ENCODE results near the gene EEIG2. TPM values are rescaled to one million over a fixed set of nuclear protein-coding genes. Genes with fewer than 3 reads are reported as not detected.
"Not testable (repeated sequence)": the region's sequence is repeated elsewhere in the genome, so short reads cannot be mapped to it uniquely, and the experiment has no call there.

Gene EEIG2
- 1 to 10 TPM; 5.1 to 7.3 (median 6.4) TPM for total RNA-seq

DNA sequence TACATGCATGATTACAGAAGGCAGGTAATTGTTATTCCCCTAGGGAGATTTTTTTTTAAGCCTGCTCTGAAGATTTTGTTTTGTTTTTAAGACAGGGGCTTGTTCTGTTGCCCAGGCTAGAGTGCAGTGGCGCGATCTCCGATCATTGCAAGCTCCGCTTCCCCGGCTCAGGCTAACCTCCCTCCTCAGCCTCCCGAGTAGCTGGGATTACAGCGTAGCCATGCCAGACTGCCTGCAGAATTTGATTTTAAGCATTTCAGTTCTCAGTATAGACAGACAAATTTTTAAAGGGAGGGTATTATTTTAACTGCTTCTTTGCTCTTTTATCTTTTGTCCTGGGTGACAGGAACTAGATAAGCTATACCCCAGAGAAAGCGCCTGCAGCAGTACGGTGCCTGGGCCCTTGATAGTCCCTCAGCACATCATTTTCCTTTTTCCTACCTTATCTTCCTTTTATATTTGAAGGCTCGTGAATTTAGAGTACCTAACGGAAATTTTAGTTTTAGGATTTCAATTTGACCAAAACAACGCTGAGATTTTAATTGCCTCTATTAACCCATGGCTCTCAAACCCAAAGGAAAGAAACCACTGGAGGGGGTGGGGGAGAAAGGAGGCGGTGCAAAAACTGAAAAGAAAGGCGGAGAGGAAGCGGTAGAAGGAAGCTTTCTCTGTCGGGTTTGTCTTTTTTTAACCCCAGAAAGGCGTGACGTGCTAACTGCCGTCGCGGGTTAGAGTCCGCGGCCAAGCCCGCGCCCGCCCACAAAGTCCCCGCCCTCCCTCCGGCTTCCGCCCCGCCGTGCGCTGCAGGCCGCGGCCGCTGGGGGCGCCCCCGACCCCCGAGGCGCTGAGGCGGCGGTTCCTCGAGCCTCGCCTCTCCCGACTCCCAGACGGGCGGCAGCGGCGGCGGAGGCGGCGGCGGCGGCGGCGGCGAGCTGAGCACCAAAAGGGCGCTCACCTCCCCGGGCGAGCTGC, at the start of gene EEIG2:
Gene EEIG2 (plus strand): TSS at position 886 of the 972 bp plus-strand sequence. CDS start 329 bp downstream, outside the sequence.
- Mint-ChIP-seq H3K4me3 (peak within 1 kb of the TSS; percentile 95), H3K9me3 (no peaks in the 10 kb centered on the region), H3K4me1 (ENCODE audit: low read depth) (peaks cover 39% of the 10 kb centered on the region), H3K36me3 (ENCODE audit: insufficient read depth) (no peaks in the 10 kb centered on the region), H3K27me3 (ENCODE audit: low read depth) (no peaks in the 10 kb centered on the region)
- ATAC-seq (peak; percentile 89 to 94), DNase-seq (peak; percentile 89)

DNA sequence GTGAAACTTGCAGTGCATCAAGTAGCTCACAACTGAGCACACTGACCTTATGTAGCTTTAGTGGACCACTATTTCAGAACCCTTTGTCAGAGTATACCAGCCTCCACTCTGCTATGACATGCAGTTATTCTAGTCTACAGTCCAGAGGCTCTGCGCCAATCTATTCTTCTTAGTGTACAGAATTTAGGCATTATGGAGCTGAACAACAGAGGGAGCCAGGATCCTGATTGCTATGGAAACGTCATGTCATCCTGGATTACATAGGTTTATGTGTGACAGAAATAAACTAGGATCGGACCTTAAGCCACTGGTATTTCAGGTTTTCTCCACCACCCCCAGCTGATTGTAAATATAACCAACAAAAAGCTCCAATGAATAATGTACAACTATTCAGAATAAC, 48.1 kb upstream of the EEIG2 start:
- Mint-ChIP-seq H3K4me3 (no peak overlapping the region), H3K27me3 (ENCODE audit: low read depth) (peaks cover 7% of the 10 kb centered on the region), H3K4me1 (ENCODE audit: low read depth) (no peaks in the 10 kb centered on the region), H3K9me3 (no peaks in the 10 kb centered on the region), H3K36me3 (ENCODE audit: insufficient read depth) (no peaks in the 10 kb centered on the region)
- no peak for DNase-seq
- ATAC-seq, result no peak

DNA sequence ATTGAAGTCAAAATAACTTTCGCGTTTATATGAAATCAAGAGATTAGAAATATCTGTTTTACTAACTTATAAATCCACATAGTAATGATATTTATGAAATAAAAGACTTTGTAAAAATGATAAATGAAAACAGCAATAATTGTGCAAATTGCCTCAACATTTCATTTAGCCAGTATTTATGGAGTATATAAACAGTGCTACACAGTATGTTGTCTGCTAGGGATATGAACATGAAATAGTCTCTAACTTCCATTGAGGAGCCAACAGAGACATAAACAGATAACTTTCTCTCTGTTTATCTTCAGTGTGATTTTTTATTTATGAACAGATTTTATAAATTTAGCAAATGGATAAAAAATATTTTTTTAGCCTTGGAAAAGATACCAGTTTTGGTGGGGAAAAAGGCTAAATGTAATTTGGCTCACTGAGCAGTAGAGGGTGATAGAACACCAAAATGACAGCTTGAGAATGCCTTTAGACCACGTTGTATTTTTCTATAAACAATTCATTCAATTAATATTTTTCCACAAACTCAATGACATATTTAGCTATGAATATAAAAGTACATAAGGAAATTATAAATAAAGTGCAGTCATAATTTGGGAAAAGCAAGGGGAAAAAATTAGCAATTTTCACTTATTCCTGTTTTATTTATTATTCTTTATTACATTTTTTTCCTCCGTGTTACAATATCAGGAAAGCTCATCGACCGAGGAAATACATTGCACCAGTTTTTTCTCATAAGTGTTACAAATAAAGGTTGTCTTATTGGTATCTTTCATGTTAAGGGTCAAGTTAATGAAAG, 47.5 kb upstream of the EEIG2 start:
- H3K36me3 Mint-ChIP-seq (ENCODE audit: insufficient read depth), result no peaks in the 10 kb centered on the region
- H3K27me3 Mint-ChIP-seq (ENCODE audit: low read depth), result peaks cover 7% of the 10 kb centered on the region
- no peaks in the 10 kb centered on the region for H3K9me3 Mint-ChIP-seq
- ATAC-seq (peak in 1 of 2 donors; percentile 46), DNase-seq (no peak)
- H3K4me3 Mint-ChIP-seq, result no peak overlapping the region
- H3K4me1 Mint-ChIP-seq (ENCODE audit: low read depth), result no peaks in the 10 kb centered on the region

DNA sequence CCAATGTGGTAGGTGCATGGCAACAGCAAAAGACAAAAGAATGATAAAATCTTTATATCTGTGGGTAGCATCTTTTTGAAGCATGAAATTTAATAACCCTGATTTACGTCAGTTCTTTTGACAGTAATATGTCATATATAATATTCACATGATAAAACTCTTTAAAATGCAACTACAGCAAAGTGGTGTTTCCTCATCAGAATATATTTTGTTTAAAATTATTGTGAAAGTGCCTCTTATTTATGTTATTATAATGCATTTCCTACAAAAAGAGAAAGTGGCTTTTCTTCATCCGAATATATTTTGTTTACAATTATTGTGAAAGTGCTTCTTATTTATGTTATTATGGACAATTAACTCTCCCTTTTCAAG, 46.9 kb upstream of the EEIG2 start:
- Mint-ChIP-seq H3K4me3 (no peak overlapping the region), H3K27me3 (ENCODE audit: low read depth) (peaks cover 5% of the 10 kb centered on the region), H3K9me3 (no peaks in the 10 kb centered on the region), H3K36me3 (ENCODE audit: insufficient read depth) (no peaks in the 10 kb centered on the region), H3K4me1 (ENCODE audit: low read depth) (no peaks in the 10 kb centered on the region)
- ATAC-seq (no peak), DNase-seq (no peak)

DNA sequence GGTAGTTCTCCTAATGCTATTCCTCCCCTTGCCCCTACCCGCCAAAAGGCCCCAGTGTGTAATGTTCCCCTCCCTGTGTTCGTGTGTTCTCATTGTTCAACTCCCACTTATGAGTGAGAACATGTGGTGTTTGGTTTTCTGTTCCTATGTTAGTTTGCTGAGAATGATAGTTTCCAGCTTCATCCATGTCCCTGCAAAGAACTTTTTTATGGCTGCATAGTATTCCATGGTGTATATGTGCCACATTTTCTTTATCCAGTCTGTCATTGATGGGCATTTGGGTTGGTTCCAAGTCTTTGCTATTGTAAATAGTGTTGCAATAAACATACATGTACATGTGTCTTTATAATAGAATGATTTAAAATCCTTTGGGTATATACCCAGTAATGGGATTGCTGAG, 46.0 kb upstream of the EEIG2 start:
- H3K4me3 Mint-ChIP-seq; H3K9me3 Mint-ChIP-seq; ATAC-seq; DNase-seq; H3K4me1 Mint-ChIP-seq (ENCODE audit: low read depth); H3K27me3 Mint-ChIP-seq (ENCODE audit: low read depth); H3K36me3 Mint-ChIP-seq (ENCODE audit: insufficient read depth): not testable (repeated sequence)

DNA sequence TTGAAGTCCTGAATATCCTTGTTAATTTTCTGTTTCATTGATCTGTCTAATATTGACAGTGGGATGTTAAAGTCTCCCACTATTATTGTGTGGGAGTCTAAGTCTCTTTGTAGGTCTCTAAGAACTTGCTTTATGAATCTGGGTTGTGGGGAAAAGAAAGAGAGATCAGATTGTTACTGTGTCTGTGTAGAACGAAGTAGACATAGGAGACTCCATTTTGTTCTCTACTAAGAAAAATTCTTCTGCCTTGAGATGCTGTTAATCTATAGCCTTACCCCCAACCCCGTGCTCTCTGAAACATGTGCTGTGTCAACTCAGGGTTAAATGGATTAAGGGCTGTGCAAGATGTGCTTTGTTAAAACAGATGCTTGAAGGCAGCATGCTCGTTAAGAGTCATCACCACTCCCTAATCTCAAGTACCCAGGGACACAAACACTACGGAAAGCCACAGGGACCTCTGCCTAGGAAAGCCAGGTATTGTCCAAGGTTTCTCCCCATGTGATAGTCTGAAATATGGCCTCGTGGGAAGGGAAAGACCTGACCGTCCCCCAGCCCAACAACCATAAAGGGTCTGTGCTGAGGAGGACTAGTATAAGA, 42.5 kb upstream of the EEIG2 start:
- not testable (repeated sequence) for H3K36me3 Mint-ChIP-seq (ENCODE audit: insufficient read depth); H3K9me3 Mint-ChIP-seq; H3K4me3 Mint-ChIP-seq; H3K4me1 Mint-ChIP-seq (ENCODE audit: low read depth); DNase-seq; H3K27me3 Mint-ChIP-seq (ENCODE audit: low read depth); ATAC-seq

DNA sequence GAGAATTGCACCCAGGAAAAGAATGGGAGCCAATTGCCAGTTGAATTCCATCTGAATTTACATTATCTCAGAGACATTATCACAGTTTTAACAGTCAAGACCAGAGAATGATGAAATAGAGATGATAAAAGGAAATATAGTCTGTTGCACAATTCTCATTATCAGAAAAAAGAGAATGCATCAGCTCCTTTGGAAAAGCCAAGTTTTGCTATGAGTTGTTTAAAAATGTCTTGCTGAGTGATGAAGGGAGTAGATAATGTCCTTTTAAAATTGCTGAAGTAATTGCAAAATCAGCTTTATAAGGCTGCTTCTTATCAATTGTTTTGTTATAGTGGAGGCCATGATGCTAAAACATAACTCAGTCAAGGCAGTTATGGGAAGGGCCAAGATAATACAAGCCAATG, 37.9 kb upstream of the EEIG2 start:
- peaks cover 6% of the 10 kb centered on the region for H3K9me3 Mint-ChIP-seq

DNA sequence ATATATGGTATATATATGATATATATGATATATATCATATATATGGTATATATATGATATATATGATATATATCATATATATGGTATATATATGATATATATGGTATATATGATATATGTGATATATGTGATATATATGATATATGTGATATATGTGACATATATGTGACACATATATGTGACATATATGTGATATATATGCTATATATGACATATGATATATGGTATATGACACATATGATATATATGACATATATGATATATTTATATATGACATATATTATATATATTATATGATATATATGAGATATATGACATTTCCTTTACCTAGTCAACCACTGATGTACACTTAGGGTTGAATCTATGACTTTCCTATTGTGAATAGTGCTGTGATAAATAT, 36.1 kb upstream of the EEIG2 start:
- peaks cover 6% of the 10 kb centered on the region for H3K9me3 Mint-ChIP-seq
- no peaks in the 10 kb centered on the region for H3K4me1 Mint-ChIP-seq (ENCODE audit: low read depth)
- no peak for DNase-seq
- H3K27me3 Mint-ChIP-seq (ENCODE audit: low read depth), result peaks cover 5% of the 10 kb centered on the region
- no peak overlapping the region for H3K4me3 Mint-ChIP-seq
- no peak for ATAC-seq
- no peaks in the 10 kb centered on the region for H3K36me3 Mint-ChIP-seq (ENCODE audit: insufficient read depth)

More for the DNA sequence above, 37.9 kb upstream of the EEIG2 start:
- Mint-ChIP-seq H3K27me3 (ENCODE audit: low read depth) (peaks cover 10% of the 10 kb centered on the region), H3K4me3 (no peak overlapping the region), H3K4me1 (ENCODE audit: low read depth) (no peaks in the 10 kb centered on the region), H3K36me3 (ENCODE audit: insufficient read depth) (no peaks in the 10 kb centered on the region)
- ATAC-seq (no peak), DNase-seq (no peak)

DNA sequence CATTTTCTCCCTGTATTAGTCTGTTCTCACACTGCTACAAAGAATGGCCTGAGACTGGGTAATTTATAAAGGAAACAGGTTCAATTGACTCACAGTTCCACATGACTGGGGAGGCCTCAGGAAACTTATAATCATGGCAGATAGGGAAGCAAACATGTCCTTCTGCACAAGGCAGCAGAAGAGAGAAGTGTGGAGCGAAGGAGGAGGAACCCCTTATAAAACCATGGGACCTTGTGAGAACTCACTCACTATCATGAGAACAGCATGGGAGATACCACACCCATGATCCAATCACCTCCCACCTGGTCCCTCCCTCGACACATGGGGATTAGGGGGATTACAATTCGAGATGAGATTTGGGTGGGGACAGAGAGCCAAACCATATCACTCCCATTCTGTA, 35.2 kb upstream of the EEIG2 start:
- peaks cover 5% of the 10 kb centered on the region for H3K27me3 Mint-ChIP-seq (ENCODE audit: low read depth)
- no peaks in the 10 kb centered on the region for H3K36me3 Mint-ChIP-seq (ENCODE audit: insufficient read depth)
- ATAC-seq (no peak), DNase-seq (no peak)
- H3K9me3 Mint-ChIP-seq, result peaks cover 6% of the 10 kb centered on the region
- H3K4me1 Mint-ChIP-seq (ENCODE audit: low read depth), result no peaks in the 10 kb centered on the region
- H3K4me3 Mint-ChIP-seq, result no peak overlapping the region

DNA sequence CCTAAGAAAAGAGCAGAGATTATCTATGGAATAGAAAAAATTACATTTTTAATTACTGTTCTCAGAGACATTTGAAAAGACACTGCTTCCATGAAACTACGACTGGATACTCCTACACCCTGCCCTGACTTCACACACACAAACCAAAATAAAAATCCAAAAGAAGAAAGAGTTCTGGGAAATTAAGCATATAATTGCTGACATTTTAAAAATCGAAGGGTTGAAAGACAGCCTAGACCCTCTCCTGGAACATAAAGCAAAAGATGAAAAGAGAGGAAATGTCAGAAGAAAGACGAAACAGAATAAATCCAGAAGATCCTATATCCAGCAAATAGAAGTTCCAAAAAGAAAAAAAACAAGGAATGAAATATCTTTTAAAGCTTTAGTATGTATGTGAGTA, 32.8 kb upstream of the EEIG2 start:
- no peak overlapping the region for H3K4me3 Mint-ChIP-seq
- no peaks in the 10 kb centered on the region for H3K36me3 Mint-ChIP-seq (ENCODE audit: insufficient read depth)
- DNase-seq, result no peak
- no peak for ATAC-seq
- H3K4me1 Mint-ChIP-seq (ENCODE audit: low read depth), result no peaks in the 10 kb centered on the region
- H3K27me3 Mint-ChIP-seq (ENCODE audit: low read depth), result no peaks in the 10 kb centered on the region
- peaks cover 6% of the 10 kb centered on the region for H3K9me3 Mint-ChIP-seq

DNA sequence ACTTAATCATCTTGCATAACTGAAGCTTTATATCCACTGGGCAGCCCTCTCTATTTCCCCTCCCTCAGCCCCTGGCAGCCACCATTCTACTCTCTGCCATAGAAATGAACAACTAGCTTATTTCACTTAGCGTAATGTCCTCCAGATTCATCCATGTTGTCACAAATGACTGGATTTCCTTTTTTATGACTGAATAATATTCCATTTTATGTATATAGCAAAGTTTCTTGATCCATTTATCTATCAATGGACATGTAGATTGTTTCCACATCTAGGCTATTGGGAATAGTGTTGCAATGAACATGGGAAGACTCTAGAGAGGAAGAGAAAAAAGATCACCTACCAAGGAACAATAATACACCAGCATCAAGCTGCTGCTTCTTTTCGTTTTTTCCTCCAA, 32.1 kb upstream of the EEIG2 start:
- no peaks in the 10 kb centered on the region for H3K36me3 Mint-ChIP-seq (ENCODE audit: insufficient read depth)
- H3K27me3 Mint-ChIP-seq (ENCODE audit: low read depth), result no peaks in the 10 kb centered on the region
- ATAC-seq (no peak), DNase-seq (no peak)
- no peaks in the 10 kb centered on the region for H3K4me1 Mint-ChIP-seq (ENCODE audit: low read depth)
- H3K9me3 Mint-ChIP-seq, result peaks cover 6% of the 10 kb centered on the region
- no peak overlapping the region for H3K4me3 Mint-ChIP-seq

DNA sequence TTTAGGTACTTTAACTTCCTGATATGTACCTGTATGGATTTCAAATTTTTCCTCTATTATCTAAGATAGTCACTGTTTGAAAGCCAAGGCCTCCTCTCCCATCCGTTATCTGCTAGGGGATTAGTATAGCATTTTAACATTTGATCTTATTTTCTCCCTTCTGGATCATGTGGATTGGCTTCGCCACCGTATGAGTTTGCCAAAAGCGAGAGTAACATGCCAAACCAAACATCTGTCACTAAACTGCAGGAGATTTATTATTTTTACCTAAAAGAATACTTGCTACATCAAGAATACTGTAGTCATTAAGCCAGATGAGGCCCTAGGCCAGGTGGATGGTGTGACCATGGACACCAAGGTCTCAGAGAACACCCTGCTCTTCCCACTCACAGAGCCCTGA, 28.5 kb upstream of the EEIG2 start:
- peaks cover 3% of the 10 kb centered on the region for H3K4me1 Mint-ChIP-seq (ENCODE audit: low read depth)
- H3K9me3 Mint-ChIP-seq, result no peaks in the 10 kb centered on the region
- H3K4me3 Mint-ChIP-seq, result no peak overlapping the region
- H3K36me3 Mint-ChIP-seq (ENCODE audit: insufficient read depth), result no peaks in the 10 kb centered on the region
- ATAC-seq (no peak), DNase-seq (no peak)
- peaks cover 4% of the 10 kb centered on the region for H3K27me3 Mint-ChIP-seq (ENCODE audit: low read depth)

DNA sequence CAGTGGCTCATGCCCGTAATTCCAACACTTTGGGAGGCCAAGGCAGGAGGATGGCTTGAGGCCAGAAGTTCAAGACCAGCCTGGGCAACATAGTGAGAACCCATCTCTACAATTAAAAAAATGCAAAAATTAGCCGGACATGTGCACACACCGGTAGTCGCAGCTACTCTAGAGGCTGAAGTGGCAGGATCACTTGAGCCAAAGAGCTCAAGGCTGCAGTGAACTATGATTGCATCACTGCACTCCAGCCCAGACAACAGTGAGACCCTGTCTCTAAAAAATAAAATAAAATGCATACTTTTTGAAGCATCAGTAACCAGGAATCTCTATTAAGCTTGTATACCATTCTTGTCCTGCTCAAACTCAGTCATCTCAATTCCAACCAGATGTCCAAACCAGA, 27.2 kb upstream of the EEIG2 start:
- Mint-ChIP-seq H3K27me3 (ENCODE audit: low read depth) (peaks cover 4% of the 10 kb centered on the region), H3K9me3 (no peaks in the 10 kb centered on the region), H3K4me3 (no peak overlapping the region), H3K4me1 (ENCODE audit: low read depth) (peaks cover 3% of the 10 kb centered on the region), H3K36me3 (ENCODE audit: insufficient read depth) (no peaks in the 10 kb centered on the region)
- ATAC-seq (no peak), DNase-seq (no peak)

DNA sequence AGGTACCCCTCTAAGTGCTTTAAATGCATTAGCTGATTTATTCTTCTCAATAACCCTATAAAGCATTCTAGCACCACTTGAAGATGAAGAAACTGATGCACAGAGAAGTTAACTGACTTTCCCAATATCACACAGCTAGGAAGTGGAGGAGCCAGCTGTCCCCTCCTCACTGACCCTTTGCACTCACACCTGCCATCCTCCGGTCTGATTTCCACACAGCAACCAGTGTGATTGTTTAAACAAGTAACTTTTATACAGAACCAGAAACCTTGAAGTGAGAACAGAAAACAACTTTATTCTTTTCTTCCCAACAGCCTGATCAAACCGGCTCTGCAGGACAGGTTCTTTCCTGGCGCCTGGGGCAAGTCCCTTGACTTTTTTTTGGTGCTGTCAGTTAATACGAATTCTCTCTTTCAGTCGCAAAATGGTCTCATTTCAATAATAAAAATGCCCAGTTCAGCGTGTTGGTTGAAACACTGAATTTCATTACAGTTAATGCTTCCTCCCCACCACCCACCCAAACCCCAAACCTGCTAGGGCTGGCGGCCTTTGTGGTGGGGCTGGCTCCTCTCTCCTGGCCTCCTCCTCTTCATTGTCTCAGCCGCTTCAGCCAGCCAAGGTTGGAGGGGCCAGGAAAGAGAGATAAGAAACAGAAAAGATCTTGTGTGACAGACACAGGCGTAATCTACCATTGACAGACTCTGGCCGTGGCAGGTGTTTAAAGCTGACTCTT, 26.4 kb upstream of the EEIG2 start:
- Mint-ChIP-seq H3K36me3 (ENCODE audit: insufficient read depth) (no peaks in the 10 kb centered on the region), H3K4me1 (ENCODE audit: low read depth) (peaks cover 3% of the 10 kb centered on the region), H3K9me3 (no peaks in the 10 kb centered on the region), H3K27me3 (ENCODE audit: low read depth) (peaks cover 4% of the 10 kb centered on the region), H3K4me3 (no peak overlapping the region)
- peak in 1 of 2 donors; percentile 38 for ATAC-seq
- no peak for DNase-seq
